Mesenchymal stem cell (in vitro differentiated cells and primary cell): ENCODE data around the gene RHOJ.

Experiments used
- DNase-seq: peaks from one replicate; pipeline ENCODE4 v3.0.0-alpha.2; 2013
- H2AFZ ChIP-seq: one replicate; pipeline ENCODE4 v1.6.1; 2013; ENCODE audit warnings: low read depth, mild to moderate bottlenecking, control low read depth, inconsistent platforms, low read length, moderate library complexity
- H2AK5ac ChIP-seq: 2 replicates; pipeline ENCODE4 v1.6.1; 2013; ENCODE audit warnings: low read length, moderate library complexity, mild to moderate bottlenecking, inconsistent platforms; ENCODE audit not compliant: severe bottlenecking
- H2BK120ac ChIP-seq: one replicate; pipeline ENCODE4 v1.6.1; 2013; ENCODE audit warnings: low read depth, mild to moderate bottlenecking, inconsistent platforms, low read length, moderate library complexity
- H2BK12ac ChIP-seq, 2 experiments: one replicate each; pipeline ENCODE4 v1.6.1; 2013; ENCODE audit warnings: inconsistent platforms in 2 of 2, low read length in 2 of 2, mild to moderate bottlenecking in 2 of 2, moderate library complexity in 2 of 2, control low read depth in 1 of 2
- H2BK15ac ChIP-seq: one replicate; pipeline ENCODE4 v1.6.1; 2013; ENCODE audit warnings: mild to moderate bottlenecking, low read depth, inconsistent platforms; ENCODE audit not compliant: poor library complexity, severe bottlenecking
- H2BK5ac ChIP-seq: 2 replicates; pipeline ENCODE4 v1.6.1; 2013; ENCODE audit warnings: low read depth, mild to moderate bottlenecking, low read length, control low read depth, inconsistent platforms; ENCODE audit not compliant: poor library complexity, severe bottlenecking
- H3K14ac ChIP-seq, 2 experiments: one replicate each; pipeline ENCODE4 v1.6.1; 2013; ENCODE audit warnings: inconsistent platforms in 2 of 2, low read length in 2 of 2, control low read depth in 1 of 2, mild to moderate bottlenecking in 1 of 2, moderate library complexity in 1 of 2
- H3K18ac ChIP-seq, 2 experiments: one replicate each; pipeline ENCODE4 v1.6.1; 2013; ENCODE audit warnings: inconsistent platforms in 2 of 2, low read length in 2 of 2, control low read depth in 1 of 2, low read depth in 1 of 2, mild to moderate bottlenecking in 1 of 2
- H3K23ac ChIP-seq, 2 experiments: one replicate each; pipeline ENCODE4 v1.6.1; 2013; ENCODE audit warnings: inconsistent platforms in 2 of 2, low read length in 2 of 2, mild to moderate bottlenecking in 2 of 2, moderate library complexity in 2 of 2, control low read depth in 1 of 2
- H3K27ac ChIP-seq: 2 replicates; pipeline ENCODE4 v1.5.1; 2013; ENCODE audit warnings: mild to moderate bottlenecking, moderate library complexity, low read length, control low read depth, inconsistent platforms; ENCODE audit not compliant: poor library complexity, severe bottlenecking
- H3K27me3 ChIP-seq, 2 experiments: 2 replicates each; pipeline versions ENCODE4 v1.6.1 to v1.7.0; 2013; ENCODE audit warnings: low read length in 2 of 2, mild to moderate bottlenecking in 2 of 2, moderate library complexity in 2 of 2, control low read depth in 1 of 2, inconsistent platforms in 1 of 2; ENCODE audit not compliant: control insufficient read depth in 1 of 2, insufficient read depth in 1 of 2
- H3K36me3 ChIP-seq, 2 experiments: 2 replicates each; pipeline versions ENCODE4 v1.6.1 to v1.7.0; 2013; ENCODE audit warnings: low read length in 2 of 2, control low read depth in 1 of 2, inconsistent platforms in 1 of 2, low read depth in 1 of 2, mild to moderate bottlenecking in 1 of 2; ENCODE audit not compliant: insufficient read depth in 2 of 2, control insufficient read depth in 1 of 2
- H3K4ac ChIP-seq, 2 experiments: one replicate each; pipeline ENCODE4 v1.6.1; 2013; ENCODE audit warnings: inconsistent platforms in 2 of 2, low read length in 2 of 2, mild to moderate bottlenecking in 2 of 2, moderate library complexity in 2 of 2, control low read depth in 1 of 2, low read depth in 1 of 2
- H3K4me1 ChIP-seq: 2 replicates; pipeline ENCODE4 v1.6.1; 2013; ENCODE audit warnings: low read depth, low read length, control low read depth; ENCODE audit not compliant: control insufficient read depth, insufficient read depth
- H3K4me2 ChIP-seq: 2 replicates; pipeline ENCODE4 v1.6.1; 2013; ENCODE audit warnings: low read length, mild to moderate bottlenecking, inconsistent platforms; ENCODE audit not compliant: poor library complexity, severe bottlenecking
- H3K4me3 ChIP-seq, 2 experiments: 2 replicates each; pipeline versions ENCODE4 v1.5.1 to v1.7.0; 2013; ENCODE audit warnings: low read length in 2 of 2, mild to moderate bottlenecking in 2 of 2, control low read depth in 1 of 2, low read depth in 1 of 2; ENCODE audit not compliant: insufficient read depth in 1 of 2
- H3K79me1 ChIP-seq: replicated peaks from 2 replicates; pipeline ENCODE4 v1.6.1; 2013; ENCODE audit warnings: mild to moderate bottlenecking, control low read depth, low read length, inconsistent platforms; ENCODE audit not compliant: poor library complexity, severe bottlenecking
- H3K9ac ChIP-seq: 2 replicates; pipeline ENCODE4 v1.7.0; 2013; ENCODE audit warnings: mild to moderate bottlenecking, low read length, moderate library complexity
- H3K9me3 ChIP-seq: 2 replicates; pipeline ENCODE4 v1.7.0; 2013; ENCODE audit warnings: mild to moderate bottlenecking, low read length; ENCODE audit not compliant: control insufficient read depth
- H4K8ac ChIP-seq: one replicate; pipeline ENCODE4 v1.6.1; 2013; ENCODE audit warnings: inconsistent platforms, mild to moderate bottlenecking, low read length, moderate library complexity
- H4K91ac ChIP-seq: one replicate; pipeline ENCODE4 v1.6.1; 2013; ENCODE audit warnings: mild to moderate bottlenecking, low read length, inconsistent platforms
- WGBS: methylation state at CpG from one replicate; pipeline ENCODE4 v1.1.7; 2013; ENCODE audit warnings: mixed read lengths; 5-methylcytosine and 5-hydroxymethylcytosine counted together

The RHOJ gene

GRCh38 chr14:63193236-63193635, 11.0 kb upstream of the RHOJ start:
- no peak overlapping the region for H2AFZ ChIP-seq
- H3K4me1 ChIP-seq: no peaks in the 10 kb centered on the region
- no peaks in the 10 kb centered on the region for H3K36me3 ChIP-seq
- no peak overlapping the region for H4K91ac ChIP-seq
- H3K23ac ChIP-seq: no peak overlapping the region
- H2AK5ac ChIP-seq: no peak overlapping the region
- no peak overlapping the region for H4K8ac ChIP-seq
- H3K4me3 ChIP-seq: no peak overlapping the region
- WGBS: 80% methylated on average over 1 of the region's 2 CpGs
- no peak overlapping the region for H3K27ac ChIP-seq
- no peak overlapping the region for H3K4me2 ChIP-seq
- H3K9ac ChIP-seq: no peak overlapping the region
- no peak overlapping the region for H2BK12ac ChIP-seq
- no peak overlapping the region for H3K18ac ChIP-seq
- no peaks in the 10 kb centered on the region for H3K9me3 ChIP-seq
- H2BK5ac ChIP-seq: no peak overlapping the region
- no peak overlapping the region for H3K14ac ChIP-seq
- no peak overlapping the region for H3K4ac ChIP-seq
- no peak overlapping the region for H2BK120ac ChIP-seq
- H3K79me1 ChIP-seq: no peaks in the 10 kb centered on the region
- no peak overlapping the region for H2BK15ac ChIP-seq
- no peaks in the 10 kb centered on the region for H3K27me3 ChIP-seq
- DNase-seq: no peak

- peaks cover 2% of the 10 kb centered on the region for H3K4me1 ChIP-seq
- H3K18ac ChIP-seq: no peak overlapping the region
- H3K4ac ChIP-seq: no peak overlapping the region
- H3K4me3 ChIP-seq: no peak overlapping the region
- H2BK5ac ChIP-seq: no peak overlapping the region
- H3K79me1 ChIP-seq: no peaks in the 10 kb centered on the region
- H3K4me2 ChIP-seq: no peak overlapping the region
- no peak overlapping the region for H3K27ac ChIP-seq
- H3K27me3 ChIP-seq: no peaks in the 10 kb centered on the region
- DNase-seq: no peak
- no peaks in the 10 kb centered on the region for H3K9me3 ChIP-seq
- H3K36me3 ChIP-seq: no peaks in the 10 kb centered on the region
- no peak overlapping the region for H2AFZ ChIP-seq
- no peak overlapping the region for H2BK120ac ChIP-seq
- no peak overlapping the region for H2BK12ac ChIP-seq
- no peak overlapping the region for H2AK5ac ChIP-seq
- H4K91ac ChIP-seq: no peak overlapping the region
- WGBS: 90% methylated on average over 5 of the region's 5 CpGs
- no peak overlapping the region for H3K23ac ChIP-seq
- no peak overlapping the region for H3K14ac ChIP-seq
- no peak overlapping the region for H2BK15ac ChIP-seq
- H4K8ac ChIP-seq: no peak overlapping the region
- no peak overlapping the region for H3K9ac ChIP-seq
Observed at GRCh38 chr14:63200035-63200740, 4.1 kb upstream of the RHOJ start.

GRCh38 chr14:63200767-63201166, 3.5 kb upstream of the RHOJ start:
- H2BK15ac ChIP-seq: no peak overlapping the region
- no peaks in the 10 kb centered on the region for H3K36me3 ChIP-seq
- H3K79me1 ChIP-seq: no peaks in the 10 kb centered on the region
- no peak overlapping the region for H2BK120ac ChIP-seq
- H3K27ac ChIP-seq: no peak overlapping the region
- H4K8ac ChIP-seq: no peak overlapping the region
- H3K4me2 ChIP-seq: no peak overlapping the region
- peaks cover 2% of the 10 kb centered on the region for H3K4me1 ChIP-seq
- H3K14ac ChIP-seq: no peak overlapping the region
- H3K9me3 ChIP-seq: no peaks in the 10 kb centered on the region
- no peak overlapping the region for H4K91ac ChIP-seq
- no peak overlapping the region for H2BK12ac ChIP-seq
- no peak overlapping the region for H2AK5ac ChIP-seq
- no peak overlapping the region for H3K18ac ChIP-seq
- no peak overlapping the region for H3K4me3 ChIP-seq
- H3K4ac ChIP-seq: no peak overlapping the region
- H3K9ac ChIP-seq: peak overlapping the region; percentile 36
- DNase-seq: peak; percentile 4
- H3K23ac ChIP-seq: no peak overlapping the region
- no peaks in the 10 kb centered on the region for H3K27me3 ChIP-seq
- no peak overlapping the region for H2BK5ac ChIP-seq
- H2AFZ ChIP-seq: no peak overlapping the region

- no peak overlapping the region for H4K91ac ChIP-seq
- H2AFZ ChIP-seq: no peak overlapping the region
- no peak overlapping the region for H3K23ac ChIP-seq
- peak overlapping the region; percentile 97 for H3K9ac ChIP-seq
- H4K8ac ChIP-seq: no peak overlapping the region
- H3K79me1 ChIP-seq: peaks cover 2% of the 10 kb centered on the region
- H2BK5ac ChIP-seq: no peak overlapping the region
- no peak overlapping the region for H3K27ac ChIP-seq
- no peaks in the 10 kb centered on the region for H3K9me3 ChIP-seq
- H3K4me3 ChIP-seq: no peak overlapping the region
- no peak overlapping the region for H2BK120ac ChIP-seq
- no peak overlapping the region for H3K18ac ChIP-seq
- H3K27me3 ChIP-seq: no peaks in the 10 kb centered on the region
- WGBS: 100% methylated on average over 1 of the region's 2 CpGs
- peaks cover 5% of the 10 kb centered on the region for H3K4me1 ChIP-seq
- no peak overlapping the region for H2BK12ac ChIP-seq
- H3K14ac ChIP-seq: no peak overlapping the region
- no peak for DNase-seq
- no peak overlapping the region for H2BK15ac ChIP-seq
- H2AK5ac ChIP-seq: no peak overlapping the region
- H3K4me2 ChIP-seq: no peak overlapping the region
- H3K4ac ChIP-seq: no peak overlapping the region
- no peaks in the 10 kb centered on the region for H3K36me3 ChIP-seq
Observed at GRCh38 chr14:63203015-63203414, 1.2 kb upstream of the RHOJ start.
